ENCODE data around the gene WDR7. TPM values are rescaled to one million over a fixed set of nuclear protein-coding genes. Genes with fewer than 3 reads are reported as not detected.

WDR7 gene
- total and polyA plus RNA-seq, 9 of the 15 experiments (the other 6 are each of a cell fraction or from before 2014, with no cell fraction given): 1.4 to 9.4 (median 5.3) TPM

DNA sequence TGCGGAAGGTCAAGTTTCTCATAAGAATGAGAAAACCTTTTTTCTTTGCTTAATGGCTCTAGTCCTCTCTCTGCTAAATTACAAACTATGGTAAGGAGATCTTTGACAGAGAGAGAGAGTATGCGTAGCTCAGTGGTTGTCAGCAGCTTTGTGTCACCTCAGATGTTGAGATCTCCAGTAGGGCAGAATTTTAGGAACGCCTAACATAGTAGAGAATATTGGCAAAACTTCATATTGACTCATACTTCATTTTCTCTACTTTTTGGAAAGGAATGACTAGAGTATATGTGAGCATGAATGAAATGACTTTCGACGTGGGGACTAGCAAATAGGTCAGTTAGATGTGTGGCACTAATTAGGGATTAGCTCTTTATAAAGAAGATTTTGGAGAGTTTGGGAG is 64.0 kb downstream of the WDR7 start:
- Histone ChIP-seq H3K27me3 (ENCODE audit: control insufficient read depth in 2 of 2, insufficient read depth in 2 of 2, low read length in 2 of 2) (no peaks in the 10 kb centered on the region), H3K4me2 (ENCODE audit: insufficient read depth, low read length) (no peak overlapping the region), H3K27ac (ENCODE audit: extremely low read depth, low read depth, low read length) (no peak overlapping the region), H3K4me1 (replicated peaks in 1 of 2; ENCODE audit: control insufficient read depth in 2 of 2, insufficient read depth in 2 of 2, low read length in 2 of 2) (peaks cover 0 to 5% of the 10 kb centered on the region in 2 experiments; a peak in 1 of 5 replicates), H3K9me1 (ENCODE audit: control insufficient read depth, insufficient read depth, low read length) (no peaks in the 10 kb centered on the region), H2AFZ (ENCODE audit: low read depth, low read length) (no peak overlapping the region), H3K4me3 (no peak overlapping the region), H3K36me3 (ENCODE audit: control insufficient read depth, insufficient read depth, low read length) (no peaks in the 10 kb centered on the region), H3K79me2 (ENCODE audit: control insufficient read depth, insufficient read depth, low read length) (no peaks in the 10 kb centered on the region), H3K9ac (ENCODE audit: insufficient read depth in 1 of 2, low read depth in 2 of 2, low read length in 2 of 2) (no peak overlapping the region), H4K20me1 (replicated peaks; ENCODE audit: control insufficient read depth, insufficient read depth, low read length) (no peaks in the 10 kb centered on the region), H3K9me3 (replicated peaks; ENCODE audit: control insufficient read depth, insufficient read depth, low read depth, low read length) (no peaks in the 10 kb centered on the region)
- in situ Hi-C loops (cut with MboI): no loop called here
- FAIRE-seq (no peak), DNase-seq (ENCODE audit: extremely low read depth in 1 of 4, low spot score in 3 of 4) (no peak), ATAC-seq (no peak)
- ChIA-PET CTCF (ENCODE audit: low intra/inter-chr PET ratio) (no interaction called here), POLR2A (no interaction called here)
- BruUV-seq (replicated peaks): no TSS peak
- TF ChIP-seq MEIS2 (IDR thresholded peaks at IDR 0.05; ENCODE audit: partially characterized antibody) (no peak), ZBTB1 (CRISPR knock-in tag; IDR thresholded peaks at IDR 0.05; ENCODE audit: borderline replicate concordance, low read depth) (no peak)
- intact Hi-C loops (cut with micrococcal nuclease): no loop called here
- WGBS (ENCODE audit: insufficient coverage, low coverage, missing lambda C conversion rate): 73% methylated on average over 4 of the region's 5 CpGs

DNA sequence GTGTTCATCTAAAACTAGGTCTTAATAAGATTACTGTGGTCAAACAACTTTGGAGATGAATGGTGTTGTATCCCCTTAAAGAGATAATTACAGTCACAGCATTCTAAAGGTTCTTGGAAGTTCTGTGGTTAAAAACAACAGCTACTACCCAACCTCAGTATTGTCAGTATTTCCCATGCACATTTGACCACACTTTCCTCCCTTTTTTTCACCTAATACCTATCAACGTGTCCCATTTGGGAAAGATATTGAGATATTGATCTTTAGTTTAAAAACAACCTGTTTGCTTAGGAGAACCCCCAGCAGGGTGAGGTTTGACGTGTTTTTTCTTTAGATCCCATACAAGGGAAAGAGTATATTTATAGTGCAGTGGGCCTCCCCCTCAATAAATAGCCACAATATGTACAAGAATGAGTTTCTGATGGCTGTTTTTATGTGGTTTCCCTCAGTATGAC is 65.6 kb downstream of the WDR7 start:
- Histone ChIP-seq H3K9me1 (ENCODE audit: control insufficient read depth, insufficient read depth, low read length) (no peaks in the 10 kb centered on the region), H4K20me1 (replicated peaks; ENCODE audit: control insufficient read depth, insufficient read depth, low read length) (no peaks in the 10 kb centered on the region), H3K27me3 (ENCODE audit: control insufficient read depth in 2 of 2, insufficient read depth in 2 of 2, low read length in 2 of 2) (no peaks in the 10 kb centered on the region), H3K4me3 (no peak overlapping the region), H3K36me3 (ENCODE audit: control insufficient read depth, insufficient read depth, low read length) (no peaks in the 10 kb centered on the region; the same call in 2 of the 3 replicates), H2AFZ (ENCODE audit: low read depth, low read length) (no peak overlapping the region), H3K9me3 (replicated peaks; ENCODE audit: control insufficient read depth, insufficient read depth, low read depth, low read length) (no peaks in the 10 kb centered on the region), H3K9ac (ENCODE audit: insufficient read depth in 1 of 2, low read depth in 2 of 2, low read length in 2 of 2) (no peak overlapping the region), H3K4me2 (ENCODE audit: insufficient read depth, low read length) (no peak overlapping the region), H3K27ac (ENCODE audit: extremely low read depth, low read depth, low read length) (no peak overlapping the region), H3K79me2 (ENCODE audit: control insufficient read depth, insufficient read depth, low read length) (no peaks in the 10 kb centered on the region), H3K4me1 (replicated peaks in 1 of 2; ENCODE audit: control insufficient read depth in 2 of 2, insufficient read depth in 2 of 2, low read length in 2 of 2) (peaks cover 0 to 5% of the 10 kb centered on the region in 2 experiments; a peak in 1 of 5 replicates)
- intact Hi-C loops (cut with micrococcal nuclease) (no loop called here), in situ Hi-C loops (cut with MboI) (no loop called here)
- BruUV-seq (replicated peaks): no TSS peak
- 8% methylated on average over 2 of the region's 2 CpGs for WGBS (ENCODE audit: insufficient coverage, low coverage, missing lambda C conversion rate)
- ChIA-PET POLR2A (no interaction called here), CTCF (ENCODE audit: low intra/inter-chr PET ratio) (no interaction called here)
- DNase-seq (ENCODE audit: extremely low read depth in 1 of 4, low spot score in 3 of 4) (no peak), ATAC-seq (no peak), FAIRE-seq (no peak)
- TF ChIP-seq POLR3A (IDR thresholded peaks at IDR 0.05; ENCODE audit: borderline replicate concordance, extremely low read depth, insufficient read depth, insufficient read length) (no peak), ZNF436 (CRISPR knock-in tag; IDR thresholded peaks at IDR 0.05) (no peak), ZNF121 (CRISPR knock-in tag; conservative IDR thresholded peaks at IDR 0.05) (no peak), E2F5 (CRISPR knock-in tag; IDR thresholded peaks at IDR 0.05) (no peak), DIDO1 (tag; IDR thresholded peaks at IDR 0.05; ENCODE audit: low read depth) (no peak), XRCC5 (IDR thresholded peaks at IDR 0.05; ENCODE audit: low read depth, low read length) (no peak), SRSF9 (IDR thresholded peaks at IDR 0.05; ENCODE audit: borderline replicate concordance, low read depth, low read length) (no peak)
- TF ChIP-seq, protein P1, sequence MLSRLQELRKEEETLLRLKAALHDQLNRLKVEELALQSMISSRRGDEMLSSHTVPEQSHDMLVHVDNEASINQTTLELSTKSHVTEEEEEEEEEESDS (CRISPR knock-in tag; IDR thresholded peaks at IDR 0.05): no peak

All from K562 (cell line).